NT2/D1 (cell line): ENCODE measurements around the gene TLE4.

Experiments used
- SUZ12 ChIP-seq: IDR thresholded peaks from 2 replicates; pipeline ENCODE4 v1.6.1; 2011; ENCODE audit not compliant: insufficient read length, insufficient read depth; ENCODE audit errors: extremely low read depth
- YY1 ChIP-seq: IDR thresholded peaks from 2 replicates; pipeline ENCODE4 v1.6.1; 2011; ENCODE audit not compliant: insufficient read length, insufficient read depth
- ZNF274 ChIP-seq: IDR thresholded peaks from 2 replicates; pipeline ENCODE4 v1.6.1; 2011; ENCODE audit warnings: mild to moderate bottlenecking, low read depth, low read length

DNA sequence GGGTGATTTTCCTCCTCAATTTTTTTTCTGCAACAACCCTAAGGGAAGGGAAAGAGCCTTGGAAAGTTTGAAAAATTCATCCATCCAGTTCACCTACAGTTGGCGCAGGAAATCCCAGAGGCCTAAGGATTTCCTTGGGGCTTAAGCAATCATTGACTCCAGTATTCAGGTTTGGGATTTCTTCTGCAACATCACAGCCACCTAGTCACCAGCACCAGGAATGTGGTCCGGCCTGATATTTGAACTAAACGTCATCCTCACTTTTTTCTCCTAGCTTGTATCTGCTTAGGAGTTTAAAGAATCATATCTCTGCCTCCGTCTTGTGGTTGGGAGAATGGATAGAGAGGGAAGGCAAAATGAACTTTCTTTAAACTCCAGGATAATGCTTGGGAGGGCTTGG, 20.2 kb upstream of the TLE4 start:
- no peak for TF ChIP-seq ZNF274
- no peak for TF ChIP-seq YY1
- TF ChIP-seq SUZ12: no peak
